NCI-H1694 treated with DMSO at 0.1 percent for 48 hours (cell line): ENCODE data around the gene BBX.
A peak's percentile ranks its signal among the peaks of the same experiment; 100 is the strongest.
"Not testable (repeated sequence)": the region's sequence is repeated elsewhere in the genome, so short reads cannot be mapped to it uniquely, and the experiment has no call there.

Source experiments
- DNase-seq: peaks from one replicate; lab custom pipeline; 2025; lab: John Stamatoyannopoulos, UW

BBX gene

DNA sequence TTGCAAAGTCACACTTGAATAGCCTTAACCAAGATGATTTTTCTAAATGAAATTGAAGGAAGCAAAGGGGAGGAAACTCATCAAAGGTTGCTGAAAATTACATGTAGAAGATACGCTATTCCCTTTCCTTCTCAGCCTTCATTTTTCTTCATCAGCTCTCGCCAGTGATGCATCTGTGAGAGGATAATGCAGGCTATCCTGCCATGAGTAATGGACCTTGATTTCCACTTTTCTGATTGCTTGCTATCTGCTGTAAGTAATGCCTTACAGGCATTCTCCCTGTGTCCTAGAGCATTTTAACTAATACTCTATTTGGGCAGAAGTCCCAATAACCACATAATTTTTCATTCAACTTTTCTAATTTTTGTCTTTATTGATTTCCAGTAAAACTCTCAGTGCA is 162.6 kb downstream of the BBX start:
- no peak for DNase-seq

DNA sequence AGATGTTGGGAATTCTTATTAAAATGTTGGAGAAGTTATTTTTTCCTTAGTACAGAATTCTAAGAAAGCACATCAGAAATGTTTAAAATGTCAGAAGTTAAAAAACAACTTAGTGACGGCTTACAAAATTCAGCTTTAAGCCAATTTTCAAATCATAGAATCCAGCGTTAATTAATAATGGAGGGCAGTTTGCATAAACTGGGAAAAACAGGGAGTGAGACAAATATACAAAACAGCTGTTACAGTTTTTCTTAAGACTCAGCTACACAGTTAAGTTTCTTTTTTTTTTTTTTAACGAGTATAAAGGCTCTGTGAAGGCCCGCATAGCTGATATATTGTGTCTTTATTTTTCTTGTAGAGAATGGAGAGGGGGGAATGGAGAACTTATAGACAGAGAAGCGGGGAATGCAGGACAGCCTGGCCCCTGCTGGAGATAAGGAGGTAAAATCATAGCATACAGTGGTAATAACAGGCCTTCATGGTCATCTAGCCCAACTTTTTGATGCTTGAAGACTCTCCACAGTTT is 164.4 kb downstream of the BBX start:
- no peak for DNase-seq

DNA sequence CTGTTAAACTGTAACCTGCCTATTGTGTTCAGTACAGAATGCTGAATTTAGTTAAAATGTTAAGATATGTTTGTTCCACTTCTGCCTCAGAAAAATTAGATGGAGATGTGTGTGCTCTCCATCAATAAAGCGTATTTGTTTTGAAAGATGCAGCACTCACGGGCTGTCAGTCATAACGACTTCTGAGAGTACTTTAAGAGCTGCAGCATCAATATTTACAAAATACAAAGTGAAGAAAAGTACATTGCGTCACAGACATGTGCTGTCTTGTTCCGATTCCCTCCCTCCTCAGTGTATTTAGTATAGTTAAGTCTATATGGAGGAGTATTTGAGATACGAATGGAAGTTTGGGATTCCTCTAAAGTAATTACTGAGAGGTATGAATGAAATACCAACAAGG is 166.6 kb downstream of the BBX start:
- no peak for DNase-seq

DNA sequence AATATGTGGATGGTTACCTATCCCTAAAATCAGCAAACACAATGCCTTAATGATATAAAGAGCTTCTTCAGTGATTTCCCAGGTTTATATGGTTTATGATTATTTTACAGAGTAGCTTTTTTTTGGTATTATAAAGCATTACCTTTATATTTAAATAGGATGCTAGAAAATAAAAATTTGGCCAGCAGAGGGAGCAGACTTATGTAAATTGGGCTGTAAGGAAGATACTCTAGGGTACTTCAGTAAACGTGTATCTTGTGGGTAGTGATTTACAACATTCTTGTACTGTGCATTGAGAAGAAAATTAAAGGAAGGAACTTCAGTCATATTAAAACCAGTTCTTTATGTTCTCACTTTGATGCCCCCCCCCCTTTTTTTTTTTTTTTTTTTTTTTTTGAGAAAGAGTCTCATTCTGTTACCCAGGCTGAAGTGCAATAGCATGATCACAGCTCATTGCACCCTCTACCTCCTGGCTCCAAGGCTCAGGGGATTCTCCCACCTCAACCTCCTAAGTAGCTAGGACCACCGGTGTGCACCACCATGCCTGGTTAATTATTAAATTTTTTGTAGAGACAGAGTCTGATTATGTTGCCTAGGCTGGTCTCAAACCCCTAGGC is 167.9 kb downstream of the BBX start:
- peak; percentile 61 for DNase-seq

DNA sequence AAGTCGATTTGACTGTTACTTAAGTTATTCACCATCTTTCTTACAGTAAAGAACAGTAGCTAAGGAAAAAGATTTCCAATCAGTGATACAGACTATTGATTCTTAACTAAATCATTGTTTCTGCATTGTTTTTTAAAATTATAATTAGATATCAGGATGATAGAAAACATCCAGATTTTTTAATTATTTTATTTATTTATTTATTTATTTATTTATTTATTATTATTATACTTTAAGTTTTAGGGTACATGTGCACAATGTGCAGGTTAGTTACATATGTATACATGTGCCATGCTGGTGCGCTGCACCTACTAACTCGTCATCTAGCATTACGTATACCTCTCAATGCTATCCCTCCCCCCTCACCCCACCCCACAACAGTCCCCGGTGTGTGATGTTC is 169.2 kb downstream of the BBX start:
- not testable (repeated sequence) for DNase-seq

DNA sequence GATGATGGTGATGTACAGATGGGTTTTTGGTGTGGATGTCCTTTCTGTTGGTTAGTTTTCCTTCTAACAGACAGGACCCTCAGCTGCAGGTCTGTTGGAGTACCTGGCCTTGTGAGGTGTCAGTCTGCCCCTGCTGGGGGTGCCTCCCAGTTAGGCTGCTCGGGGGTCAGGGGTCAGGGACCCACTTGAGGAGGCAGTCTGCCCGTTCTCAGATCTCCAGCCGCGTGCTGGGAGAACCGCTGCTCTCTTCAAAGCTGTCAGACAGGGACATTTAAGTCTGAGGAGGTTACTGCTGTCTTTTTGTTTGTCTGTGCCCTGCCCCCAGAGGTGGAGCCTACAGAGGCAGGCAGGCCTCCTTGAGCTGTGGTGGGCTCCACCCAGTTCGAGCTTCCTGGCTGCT is 174.6 kb downstream of the BBX start:
- not testable (repeated sequence) for DNase-seq

DNA sequence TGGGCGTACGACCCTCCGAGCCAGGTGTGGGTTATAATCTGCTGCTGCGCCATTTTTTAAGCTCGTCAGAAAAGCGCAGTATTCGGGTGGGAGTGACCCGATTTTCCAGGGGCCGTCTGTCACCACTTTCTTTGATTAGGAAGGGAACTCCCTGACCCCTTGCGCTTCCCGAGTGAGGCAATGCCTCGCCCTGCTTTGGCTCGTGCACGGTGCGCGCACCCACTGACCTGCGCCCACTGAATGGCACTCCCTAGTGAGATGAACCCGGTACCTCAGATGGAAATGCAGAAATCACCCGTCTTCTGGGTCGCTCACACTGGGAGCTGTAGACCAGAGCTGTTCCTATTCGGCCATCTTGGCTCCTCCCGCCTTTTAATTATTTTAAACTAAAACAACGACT is 175.1 kb downstream of the BBX start:
- not testable (repeated sequence) for DNase-seq

DNA sequence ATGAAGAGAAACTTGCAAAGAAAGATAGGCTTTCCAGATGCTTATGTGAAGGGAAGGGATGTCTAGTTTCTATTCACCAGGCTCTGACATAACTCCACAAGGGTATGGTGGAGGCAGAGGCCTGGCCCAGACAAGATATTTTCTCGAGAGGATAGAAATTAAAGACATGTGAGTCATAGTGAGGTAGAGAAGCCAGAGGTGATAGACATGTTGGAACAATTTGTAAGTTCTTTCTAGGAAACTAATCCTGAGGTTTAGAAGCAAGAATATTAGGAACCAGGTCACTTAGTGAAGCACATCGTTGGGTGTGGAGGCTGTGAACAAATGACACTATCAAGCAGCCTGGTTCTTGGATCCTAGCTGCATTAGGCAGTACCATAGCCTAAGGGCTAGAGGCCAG is 176.9 kb downstream of the BBX start:
- DNase-seq, result no peak

DNA sequence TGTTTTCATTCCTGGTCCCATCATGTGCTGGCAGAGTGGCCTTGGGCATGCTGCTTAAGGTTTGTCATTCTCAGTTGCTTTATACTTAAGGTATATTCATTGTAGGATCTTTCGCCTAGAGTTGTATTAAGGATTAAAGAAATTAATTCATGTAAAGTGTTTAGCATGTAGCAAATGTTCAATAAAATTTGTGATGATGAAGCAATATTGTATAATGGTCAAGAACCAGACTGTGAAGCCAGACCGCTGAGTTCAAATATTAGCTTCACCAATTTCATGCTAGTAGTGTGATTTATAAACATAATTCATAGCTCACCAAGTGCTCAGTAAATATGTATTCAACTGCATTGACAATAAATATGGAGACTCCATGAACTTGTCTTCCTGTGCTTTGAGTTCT is 178.5 kb downstream of the BBX start:
- no peak for DNase-seq

DNA sequence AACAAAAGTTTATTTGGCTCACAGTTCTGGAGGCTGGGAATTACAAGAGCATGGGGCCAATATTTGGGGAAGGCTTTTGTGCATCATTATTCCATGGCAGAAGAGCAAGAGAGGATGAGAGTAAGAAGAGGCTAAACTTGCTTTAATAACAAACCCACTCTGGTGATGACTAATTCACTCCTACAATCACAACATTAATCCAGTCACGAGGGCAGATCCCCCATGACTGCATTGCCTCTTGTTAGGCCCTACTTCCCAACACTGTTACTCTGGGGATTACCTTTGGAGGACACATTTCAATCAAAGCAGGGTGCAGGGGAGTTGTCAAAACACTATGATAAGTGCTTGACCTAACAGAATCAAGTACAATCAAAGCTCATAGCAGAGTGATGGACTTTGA is 181.7 kb downstream of the BBX start:
- DNase-seq, result no peak

DNA sequence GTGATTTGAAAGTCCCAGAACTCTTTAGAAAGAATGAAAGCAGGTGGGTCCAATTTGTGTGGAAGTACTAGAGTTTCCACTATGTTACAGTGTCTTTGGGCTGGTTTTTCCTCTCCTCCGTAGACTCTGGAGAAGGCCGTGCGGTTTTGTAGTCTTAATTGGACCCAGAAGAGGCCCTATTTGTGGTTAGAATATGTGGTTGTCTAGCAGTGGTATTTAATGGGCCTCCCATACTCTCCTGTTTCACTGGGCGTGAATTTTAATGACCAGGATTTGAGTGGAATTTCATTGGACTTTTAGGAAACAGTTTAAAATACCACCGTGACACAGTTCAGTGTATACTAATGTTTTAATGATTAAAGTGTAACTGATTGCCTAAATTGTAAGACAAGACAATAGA is 182.3 kb downstream of the BBX start:
- DNase-seq, result no peak

DNA sequence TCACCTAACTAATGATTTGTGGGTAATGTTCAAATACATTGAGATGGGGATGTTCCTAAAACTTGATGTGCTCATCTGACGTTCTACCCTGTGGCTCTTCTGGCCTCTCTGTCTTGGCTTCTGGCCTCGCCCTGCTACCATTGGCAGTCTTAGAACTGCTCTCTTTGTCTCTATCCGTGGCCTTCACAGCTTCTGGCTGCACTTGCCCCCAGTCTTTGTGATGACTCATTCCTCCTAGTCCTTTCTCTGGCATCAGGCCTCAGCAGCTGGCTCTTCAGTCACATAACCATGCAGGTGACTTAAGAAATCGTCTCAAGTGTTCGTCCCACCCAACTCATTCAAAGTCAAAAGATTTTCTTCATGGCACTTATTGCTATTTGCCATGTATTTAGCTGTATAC is 188.1 kb downstream of the BBX start:
- DNase-seq, result no peak

DNA sequence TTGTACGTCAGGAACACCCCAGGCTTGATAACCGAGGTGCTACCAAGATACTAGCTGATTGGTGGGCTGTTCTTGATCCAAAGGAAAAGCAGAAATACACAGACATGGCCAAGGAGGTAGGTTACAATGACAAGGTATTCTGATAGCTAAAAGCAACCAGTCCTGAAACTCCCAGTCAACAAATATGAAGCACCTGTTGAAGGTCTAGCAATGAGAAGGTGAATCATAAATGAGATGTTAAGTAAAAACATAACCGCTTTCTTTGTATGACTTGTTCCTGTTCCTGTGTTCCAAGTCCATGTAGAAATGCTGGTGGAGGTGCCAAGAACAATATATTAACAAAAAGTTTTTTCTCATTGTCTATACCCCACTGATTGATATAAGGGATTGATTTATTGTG is 194.0 kb downstream of the BBX start:
- no peak for DNase-seq

DNA sequence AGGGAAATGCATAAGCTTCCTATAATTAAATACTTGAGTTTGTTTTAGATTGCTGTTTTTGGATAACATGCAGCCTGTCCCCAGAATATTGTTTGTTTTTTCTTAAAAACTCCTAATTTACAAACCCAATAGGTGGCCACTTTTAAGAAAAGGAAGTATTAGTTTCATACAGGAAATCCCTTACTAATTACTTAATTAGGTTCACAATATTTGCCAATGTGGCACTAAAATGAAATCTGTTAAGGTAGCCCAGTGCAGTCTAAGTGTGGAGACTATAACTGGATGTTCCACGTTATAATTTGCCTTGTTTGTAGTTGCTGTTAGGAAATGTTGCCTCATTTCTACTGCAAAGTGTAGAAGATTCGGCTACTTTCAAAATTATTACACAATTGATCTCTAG is 195.8 kb downstream of the BBX start:
- DNase-seq, result no peak

DNA sequence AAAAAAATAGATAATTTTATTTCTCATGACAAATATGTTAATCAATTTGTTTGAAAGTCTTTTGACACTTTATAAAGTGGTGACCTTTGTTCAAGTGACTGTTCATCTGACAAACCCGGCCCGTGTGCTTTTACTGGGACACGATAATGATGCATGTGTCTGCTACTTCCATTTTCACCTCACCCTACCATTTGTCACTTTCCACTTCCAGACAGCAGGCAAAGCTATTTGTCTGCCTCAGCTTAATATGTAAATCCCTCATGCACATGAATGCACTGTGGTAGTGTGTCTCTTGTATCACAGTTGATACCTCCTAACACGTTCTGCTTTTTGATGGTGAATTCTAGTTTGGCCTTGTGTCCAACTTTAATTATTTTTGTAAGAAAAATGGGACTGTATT is 204.3 kb downstream of the BBX start:
- no peak for DNase-seq

DNA sequence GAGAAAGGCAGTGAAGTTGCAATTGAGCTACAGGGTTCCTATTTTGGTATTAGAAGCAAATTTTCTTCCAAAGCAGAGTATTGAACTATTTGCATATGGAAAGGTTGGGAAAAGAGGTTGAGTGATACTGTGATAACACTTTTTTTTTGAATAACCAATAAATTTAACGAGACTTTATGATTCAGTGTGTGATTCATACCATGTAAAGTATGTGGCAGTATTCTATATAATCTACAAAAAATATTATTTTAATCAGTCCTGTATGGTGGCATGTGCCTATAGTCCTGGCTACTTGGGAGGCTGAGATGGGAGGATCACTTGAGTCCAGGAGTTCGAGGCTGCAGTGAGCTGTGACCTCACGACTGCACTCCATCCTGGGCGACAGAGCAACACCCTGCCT is 206.9 kb downstream of the BBX start:
- DNase-seq, result no peak

DNA sequence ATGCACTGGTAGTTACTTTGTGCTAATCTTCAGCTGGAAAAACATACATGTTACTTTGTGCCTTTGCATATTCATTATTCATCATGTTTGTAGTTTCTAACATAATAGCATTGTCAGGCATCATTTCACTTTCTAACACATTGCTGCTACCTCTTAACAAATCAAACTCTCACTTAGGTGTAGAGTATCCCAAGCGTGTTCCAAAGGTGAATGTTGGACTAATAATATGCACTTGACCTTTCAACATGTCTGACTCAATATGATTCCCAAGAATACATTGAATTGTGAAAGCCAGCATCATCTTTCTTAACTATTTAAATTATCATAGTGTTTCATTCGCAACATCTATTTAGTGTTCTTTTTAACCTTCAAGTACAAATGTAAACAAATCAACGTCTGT is 211.6 kb downstream of the BBX start:
- no peak for DNase-seq

DNA sequence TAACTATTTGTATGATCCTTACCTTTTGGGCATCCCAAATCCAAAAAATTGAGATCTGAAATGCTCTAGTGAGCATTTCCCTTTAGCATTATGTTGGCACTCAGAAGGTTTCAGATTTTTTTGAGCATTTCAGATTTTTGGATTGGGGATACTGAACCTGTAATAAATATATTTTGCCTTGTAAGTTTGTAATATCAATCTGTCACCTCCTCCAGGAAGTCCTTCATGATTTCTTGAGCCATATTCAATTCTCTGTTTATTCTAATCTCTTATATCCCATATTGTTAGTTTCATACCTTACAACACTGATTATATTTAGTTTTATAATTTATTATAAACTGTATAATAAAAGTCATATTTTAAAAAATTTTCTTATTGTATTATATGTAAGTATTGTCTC is 215.2 kb downstream of the BBX start:
- DNase-seq, result no peak

DNA sequence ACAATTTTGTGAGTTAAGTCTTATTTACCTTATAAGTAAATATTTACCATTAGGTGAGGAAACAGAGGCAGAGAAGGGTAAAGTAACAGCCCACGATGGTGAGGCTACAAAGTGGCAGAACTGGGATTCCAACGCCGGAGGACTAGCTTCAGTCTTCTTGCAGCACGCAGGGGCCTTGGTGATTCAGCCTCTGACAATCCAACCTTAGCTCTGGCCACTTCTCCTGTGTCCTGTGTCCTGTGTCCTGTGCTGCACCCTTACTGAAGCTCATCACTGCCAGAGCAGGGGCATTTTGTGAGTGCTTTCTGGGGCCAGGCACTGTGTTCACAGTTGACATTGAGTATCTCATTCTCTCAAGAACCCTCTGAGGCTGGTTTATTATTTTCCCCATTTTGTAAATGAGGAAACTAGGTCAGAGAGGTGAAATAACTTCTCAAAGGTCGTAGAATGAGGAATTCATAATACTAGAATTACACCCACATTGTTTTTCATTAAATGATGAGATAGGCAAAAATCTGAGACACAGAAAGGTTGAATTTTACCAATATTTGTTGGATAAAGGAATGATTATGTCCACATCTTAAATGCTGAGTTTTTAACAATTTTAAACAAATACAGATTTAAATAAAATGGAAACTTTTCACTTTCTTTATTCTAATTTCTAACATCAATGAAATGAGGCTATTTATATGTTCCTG is 215.9 kb downstream of the BBX start:
- DNase-seq, result no peak

DNA sequence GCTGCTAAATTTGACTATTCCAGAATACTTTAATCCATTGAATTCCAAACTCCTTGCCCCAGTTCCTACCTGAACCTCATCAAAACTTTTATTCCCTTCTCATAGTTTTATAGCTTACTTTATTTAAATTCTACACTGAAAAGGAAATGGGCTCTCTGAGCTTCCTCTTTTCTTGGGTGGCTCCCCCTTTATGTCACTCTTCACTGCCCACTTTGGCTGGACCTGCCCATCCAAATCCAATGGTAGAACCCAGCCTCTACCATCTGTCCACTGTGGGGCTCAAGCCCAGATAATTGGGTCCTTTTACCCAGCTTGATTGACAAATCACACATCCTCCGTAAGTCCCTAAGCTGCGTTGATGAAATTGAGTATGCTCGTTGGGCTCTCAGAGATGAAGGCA is 216.5 kb downstream of the BBX start:
- no peak for DNase-seq

DNA sequence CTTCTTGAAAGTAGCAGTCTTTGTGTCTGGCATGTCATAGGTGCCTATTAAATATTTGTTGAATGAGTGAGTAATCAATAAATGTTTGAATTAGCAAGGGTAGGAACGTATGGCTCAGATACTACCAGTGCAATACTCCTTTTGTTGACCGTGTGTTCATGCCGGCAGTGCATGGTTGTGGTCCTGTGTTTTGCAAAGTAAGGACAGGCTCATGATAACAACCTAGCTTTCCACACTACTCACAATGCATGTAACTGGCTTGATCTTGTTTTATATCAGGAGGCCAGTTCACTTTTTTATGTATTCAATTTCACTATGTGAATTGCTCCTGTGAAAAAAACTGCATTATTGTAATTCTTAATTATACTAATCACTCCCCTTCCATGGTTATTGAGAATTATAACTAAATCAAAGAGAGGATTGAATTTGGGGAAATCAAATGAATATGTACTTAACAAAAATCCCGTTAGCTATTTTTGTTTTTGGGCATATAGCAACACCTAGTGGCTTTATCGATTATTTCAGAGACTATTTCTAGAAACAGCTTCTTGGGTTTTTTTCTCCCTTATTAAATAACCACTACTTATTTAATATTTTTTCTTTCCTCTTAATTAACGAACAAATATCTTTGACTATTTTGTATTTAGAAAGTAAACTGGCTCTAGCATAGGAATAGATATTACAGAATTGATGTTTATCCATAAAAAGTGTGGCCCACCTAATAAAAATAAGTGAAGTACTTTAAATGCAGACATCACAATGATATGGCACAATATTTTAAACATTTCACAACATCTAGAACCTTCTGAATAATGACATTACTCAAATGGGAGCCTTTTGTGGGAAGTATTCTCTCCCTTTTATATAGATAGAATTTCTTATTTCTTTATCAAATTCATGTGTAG is 218.5 kb downstream of the BBX start:
- DNase-seq, result peak; percentile 46

DNA sequence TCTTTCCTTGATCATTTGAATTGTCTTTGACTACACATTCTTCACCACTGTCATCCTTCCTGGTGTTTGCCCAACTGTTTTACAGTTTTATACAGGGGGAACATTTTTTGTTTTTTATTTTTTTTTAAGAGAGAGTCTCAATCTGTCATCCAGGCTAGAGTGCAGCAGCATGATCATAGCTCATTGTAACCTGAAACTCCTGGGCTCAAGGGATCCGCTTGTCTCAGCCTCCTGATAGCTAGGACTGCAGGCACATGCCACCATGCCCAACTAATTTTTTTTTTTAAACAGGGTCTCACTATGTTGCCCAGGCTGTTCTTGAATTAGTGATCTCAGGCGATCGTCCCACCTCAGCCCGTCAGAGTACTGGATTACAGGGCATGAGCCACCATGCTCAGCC is 222.6 kb downstream of the BBX start:
- peak; percentile 39 for DNase-seq
